ENCODE measurements around the gene DPP6.

DPP6 gene

GRCh38 chr7:154804449-154804848 is 752.3 kb downstream of the DPP6 start:
- Histone ChIP-seq H3K36me3 (ENCODE audit: insufficient read depth) (no peaks in the 10 kb centered on the region), H3K27ac (no peak overlapping the region), H3K4me2 (no peak overlapping the region), H2AFZ (ENCODE audit: low read depth) (no peak overlapping the region), H3K27me3 (ENCODE audit: insufficient read depth, low read depth) (no peaks in the 10 kb centered on the region; the same call in 1 of the 2 replicates), H3K9ac (no peak overlapping the region), H3K4me3 (IDR thresholded peaks at IDR 0.05; ENCODE audit: insufficient read depth, low read depth, low read length) (no peak overlapping the region), H3K79me2 (ENCODE audit: insufficient read depth, low read depth) (no peaks in the 10 kb centered on the region), H3K4me1 (ENCODE audit: low read depth, poor library complexity, severe bottlenecking) (no peaks in the 10 kb centered on the region), H4K20me1 (ENCODE audit: insufficient read depth) (no peaks in the 10 kb centered on the region)
- TF ChIP-seq CTCF (conservative IDR thresholded peaks at IDR 0.05; ENCODE audit: low read depth, low read length), result no peak

- H3K4me2 ChIP-seq, result no peak overlapping the region
- no peaks in the 10 kb centered on the region for H3K36me3 ChIP-seq (ENCODE audit: insufficient read depth)
- H2AFZ ChIP-seq (ENCODE audit: low read depth), result no peak overlapping the region
- H3K27ac ChIP-seq, result no peak overlapping the region
- no peak overlapping the region for H3K4me3 ChIP-seq (IDR thresholded peaks at IDR 0.05; ENCODE audit: insufficient read depth, low read depth, low read length)
- H4K20me1 ChIP-seq (ENCODE audit: insufficient read depth), result no peaks in the 10 kb centered on the region
- no peaks in the 10 kb centered on the region for H3K27me3 ChIP-seq (ENCODE audit: insufficient read depth, low read depth)
- H3K9ac ChIP-seq, result no peak overlapping the region
- no peak for TF ChIP-seq CTCF (conservative IDR thresholded peaks at IDR 0.05; ENCODE audit: low read depth, low read length)
- H3K4me1 ChIP-seq (ENCODE audit: low read depth, poor library complexity, severe bottlenecking), result no peaks in the 10 kb centered on the region
- H3K79me2 ChIP-seq (ENCODE audit: insufficient read depth, low read depth), result no peaks in the 10 kb centered on the region
These were observed 759.8 kb downstream of the DPP6 start for GRCh38 chr7:154812027-154812426.

GRCh38 chr7:154817224-154817896 is 765.2 kb downstream of the DPP6 start:
- no peaks in the 10 kb centered on the region for H3K27me3 ChIP-seq (ENCODE audit: insufficient read depth, low read depth)
- H3K79me2 ChIP-seq (ENCODE audit: insufficient read depth, low read depth), result no peaks in the 10 kb centered on the region
- H3K36me3 ChIP-seq (ENCODE audit: insufficient read depth), result no peaks in the 10 kb centered on the region
- H3K9ac ChIP-seq, result no peak overlapping the region
- H3K4me1 ChIP-seq (ENCODE audit: low read depth, poor library complexity, severe bottlenecking), result no peaks in the 10 kb centered on the region
- H3K4me3 ChIP-seq (IDR thresholded peaks at IDR 0.05; ENCODE audit: insufficient read depth, low read depth, low read length), result no peak overlapping the region
- H4K20me1 ChIP-seq (ENCODE audit: insufficient read depth), result no peaks in the 10 kb centered on the region
- no peak overlapping the region for H2AFZ ChIP-seq (ENCODE audit: low read depth)
- no peak overlapping the region for H3K4me2 ChIP-seq
- H3K27ac ChIP-seq, result no peak overlapping the region
- no peak for TF ChIP-seq CTCF (conservative IDR thresholded peaks at IDR 0.05; ENCODE audit: low read depth, low read length)

- Histone ChIP-seq H3K9ac (no peak overlapping the region), H3K79me2 (ENCODE audit: insufficient read depth, low read depth) (no peaks in the 10 kb centered on the region), H3K4me2 (no peak overlapping the region), H3K27me3 (ENCODE audit: insufficient read depth, low read depth) (no peaks in the 10 kb centered on the region), H3K4me3 (IDR thresholded peaks at IDR 0.05; ENCODE audit: insufficient read depth, low read depth, low read length) (no peak overlapping the region), H3K27ac (no peak overlapping the region), H2AFZ (ENCODE audit: low read depth) (no peak overlapping the region), H4K20me1 (ENCODE audit: insufficient read depth) (no peaks in the 10 kb centered on the region), H3K36me3 (ENCODE audit: insufficient read depth) (no peaks in the 10 kb centered on the region), H3K4me1 (ENCODE audit: low read depth, poor library complexity, severe bottlenecking) (no peaks in the 10 kb centered on the region)
- no peak for TF ChIP-seq CTCF (conservative IDR thresholded peaks at IDR 0.05; ENCODE audit: low read depth, low read length)
These were observed 774.8 kb downstream of the DPP6 start for GRCh38 chr7:154827007-154827406.
